DOHH2 (cell line): Measurements from ENCODE around the gene CNOT6.
"Not testable (repeated sequence)": the region's sequence is repeated elsewhere in the genome, so short reads cannot be mapped to it uniquely, and the experiment has no call there.

Experiments used
- H3F3A ChIP-seq: fragments of 200-600 bp; sonication (generic), shearing (Covaris generic); 2 replicates; pipeline ENCODE4 v1.6.0; 2016; ENCODE audit warnings: antibody characterized with exemption, mild to moderate bottlenecking; ENCODE audit not compliant: control insufficient read depth, insufficient read depth
- H3K27ac ChIP-seq: fragments of 200-600 bp; sonication (generic); 2 replicates; pipeline ENCODE4 v1.5.1; 2014; ENCODE audit warnings: low read depth, mild to moderate bottlenecking, low read length, moderate library complexity
- H3K27me3 ChIP-seq: fragments of 200-600 bp; sonication (generic); 2 replicates; pipeline ENCODE4 v1.6.1; 2014; ENCODE audit warnings: mild to moderate bottlenecking, low read length, mixed read lengths; ENCODE audit not compliant: control insufficient read depth
- H3K36me3 ChIP-seq: fragments of 200-600 bp; sonication (generic); 2 replicates; pipeline ENCODE4 v1.6.1; 2014; ENCODE audit warnings: mild to moderate bottlenecking, low read length, moderate library complexity, mixed read lengths; ENCODE audit not compliant: control insufficient read depth
- H3K4me1 ChIP-seq: fragments of 200-600 bp; sonication (generic); 2 replicates; pipeline ENCODE4 v1.6.1; 2014; ENCODE audit warnings: mild to moderate bottlenecking, low read length, mixed read lengths; ENCODE audit not compliant: control insufficient read depth
- H3K4me2 ChIP-seq: fragments of 200-600 bp; sonication (generic); 2 replicates; pipeline ENCODE4 v1.6.0; 2014; ENCODE audit warnings: mild to moderate bottlenecking, low read length, moderate library complexity
- H3K4me3 ChIP-seq: fragments of 200-600 bp; sonication (generic); 2 replicates; pipeline ENCODE4 v1.5.1; 2014; ENCODE audit warnings: mild to moderate bottlenecking, low read length, mixed read lengths
- H3K79me2 ChIP-seq: fragments of 200-600 bp; sonication (generic); 2 replicates; pipeline ENCODE4 v1.6.1; 2014; ENCODE audit warnings: mild to moderate bottlenecking, low read length, mixed read lengths; ENCODE audit not compliant: control insufficient read depth
- H3K9me2 ChIP-seq: fragments of 200-600 bp; sonication (generic); replicated peaks from 2 replicates; pipeline ENCODE4 v1.6.1; 2014; ENCODE audit warnings: mild to moderate bottlenecking, low read length, mixed read lengths; ENCODE audit not compliant: control insufficient read depth
- H3K9me3 ChIP-seq: fragments of 200-600 bp; sonication (generic); 2 replicates; pipeline ENCODE4 v1.6.1; 2014; ENCODE audit warnings: antibody characterized with exemption, low read length, mixed read lengths; ENCODE audit not compliant: control insufficient read depth, insufficient read depth
- H4K20me1 ChIP-seq: fragments of 200-600 bp; sonication (generic); 2 replicates; pipeline ENCODE4 v1.6.0; 2014; ENCODE audit warnings: low read depth, mild to moderate bottlenecking, antibody characterized with exemption, low read length, moderate library complexity; ENCODE audit not compliant: control insufficient read depth, insufficient read depth
- CTCF ChIP-seq: fragments of 200-600 bp; sonication (generic); IDR thresholded peaks from one replicate; pipeline ENCODE4 v1.5.1; 2014; ENCODE audit warnings: antibody characterized with exemption, mild to moderate bottlenecking, low read depth, low read length; ENCODE audit not compliant: poor library complexity, severe bottlenecking
- EZH2phosphoT487 ChIP-seq: fragments of 200-600 bp; sonication (generic); IDR thresholded peaks from 2 replicates; pipeline ENCODE4 v1.6.1; 2017; ENCODE audit warnings: borderline replicate concordance, mild to moderate bottlenecking, antibody characterized with exemption, low read length, moderate library complexity, mixed read lengths

Gene CNOT6

GRCh38 chr5:180456792-180457191 is 37.4 kb upstream of the CNOT6 start:
- H3K4me1 ChIP-seq: no peaks in the 10 kb centered on the region
- H3K27me3 ChIP-seq: no peaks in the 10 kb centered on the region
- no peaks in the 10 kb centered on the region for H3K9me3 ChIP-seq
- no peak overlapping the region for H3K4me2 ChIP-seq
- H3K9me2 ChIP-seq: no peaks in the 10 kb centered on the region
- no peak overlapping the region for H3K4me3 ChIP-seq
- H3K79me2 ChIP-seq: no peaks in the 10 kb centered on the region
- H3K27ac ChIP-seq: no peak overlapping the region
- H3K36me3 ChIP-seq: no peaks in the 10 kb centered on the region
- TF ChIP-seq CTCF: no peak
- no peaks in the 10 kb centered on the region for H4K20me1 ChIP-seq
- H3F3A ChIP-seq: no peaks in the 10 kb centered on the region

- not testable (repeated sequence) for H3K9me3 ChIP-seq, H3F3A ChIP-seq, H3K36me3 ChIP-seq, H3K27me3 ChIP-seq, H3K4me2 ChIP-seq, H3K9me2 ChIP-seq, H3K27ac ChIP-seq, H3K4me3 ChIP-seq, H4K20me1 ChIP-seq, H3K4me1 ChIP-seq, H3K79me2 ChIP-seq
These were observed 35.1 kb upstream of the CNOT6 start for GRCh38 chr5:180458852-180459673.

- not testable (repeated sequence) for H3K9me3 ChIP-seq, H3K27me3 ChIP-seq, H3K4me2 ChIP-seq, H3K79me2 ChIP-seq, H3K9me2 ChIP-seq, H3K4me3 ChIP-seq, H3K27ac ChIP-seq, H4K20me1 ChIP-seq, H3K36me3 ChIP-seq, H3F3A ChIP-seq, H3K4me1 ChIP-seq
These were observed 34.5 kb upstream of the CNOT6 start for GRCh38 chr5:180459674-180460142.

- H3K79me2 ChIP-seq: no peaks in the 10 kb centered on the region
- no peak overlapping the region for H3K27ac ChIP-seq
- TF ChIP-seq EZH2phosphoT487 (no peak), CTCF (no peak)
- H3K9me2 ChIP-seq: no peaks in the 10 kb centered on the region
- H3K4me2 ChIP-seq: no peak overlapping the region
- H3F3A ChIP-seq: no peaks in the 10 kb centered on the region
- no peaks in the 10 kb centered on the region for H3K27me3 ChIP-seq
- no peaks in the 10 kb centered on the region for H4K20me1 ChIP-seq
- H3K4me3 ChIP-seq: no peak overlapping the region
- H3K4me1 ChIP-seq: no peaks in the 10 kb centered on the region
- H3K9me3 ChIP-seq: no peaks in the 10 kb centered on the region
- H3K36me3 ChIP-seq: no peaks in the 10 kb centered on the region
These were observed 33.3 kb upstream of the CNOT6 start for GRCh38 chr5:180460834-180461233.
